HEK293T (cell line): Measurements from ENCODE around the gene MPL.
"Not testable (repeated sequence)": the region's sequence is repeated elsewhere in the genome, so short reads cannot be mapped to it uniquely, and the experiment has no call there.

Source experiments
- CTCF ChIA-PET: fragments of 350-600 bp; formaldehyde crosslinking; extraction: SDS; loops from one replicate; lab custom pipeline; 2021; ENCODE audit warnings: antibody characterized with exemption, inconsistent platforms; lab: Yijun Ruan, JAX
- POLR2A ChIA-PET: fragments of 350-600 bp; formaldehyde crosslinking; extraction: SDS; loops from one replicate; lab custom pipeline; 2020; ENCODE audit warnings: antibody characterized with exemption, inconsistent platforms; lab: Yijun Ruan, JAX
- DNase-seq: peaks from one replicate; pipeline ENCODE4 v3.0.0; 2012; ENCODE audit warnings: mixed read lengths; ENCODE audit errors: extremely low spot score
- ARNT ChIP-seq: fragments of 450-650 bp; IDR thresholded peaks from 2 replicates; pipeline ENCODE4 v1.6.1; 2017; ENCODE audit warnings: mild to moderate bottlenecking
- BHLHE40 ChIP-seq: fragments of 450-650 bp; IDR thresholded peaks from 2 replicates; pipeline ENCODE4 v1.6.1; 2016; ENCODE audit warnings: mild to moderate bottlenecking, moderate library complexity, borderline replicate concordance
- CTBP1 ChIP-seq: fragments of 450-650 bp; IDR thresholded peaks from 2 replicates; pipeline ENCODE4 v1.6.1; 2016; ENCODE audit warnings: borderline replicate concordance
- ELF4 ChIP-seq: fragments of 450-650 bp; IDR thresholded peaks from 2 replicates; pipeline ENCODE4 v1.6.1; 2017; ENCODE audit warnings: antibody characterized with exemption
- FOXA1 ChIP-seq: fragments of 450-650 bp; IDR thresholded peaks from 2 replicates; pipeline ENCODE4 v1.6.1; 2016; ENCODE audit warnings: mild to moderate bottlenecking
- FOXK2 ChIP-seq: fragments of 450-650 bp; IDR thresholded peaks from 2 replicates; pipeline ENCODE4 v1.6.1; 2016; ENCODE audit warnings: mild to moderate bottlenecking
- FOXM1 ChIP-seq: fragments of 450-650 bp; IDR thresholded peaks from 2 replicates; pipeline ENCODE4 v1.6.1; 2017; ENCODE audit warnings: mild to moderate bottlenecking, borderline replicate concordance
- HDGF ChIP-seq: fragments of 450-650 bp; IDR thresholded peaks from 2 replicates; pipeline ENCODE4 v1.6.1; 2017; ENCODE audit warnings: antibody characterized with exemption, borderline replicate concordance
- L3MBTL2 ChIP-seq: fragments of 450-650 bp; conservative IDR thresholded peaks from 2 replicates; pipeline ENCODE4 v1.6.1; 2016; ENCODE audit warnings: mild to moderate bottlenecking
- LEF1 ChIP-seq: fragments of 450-650 bp; IDR thresholded peaks from 2 replicates; pipeline ENCODE4 v1.6.1; 2017; ENCODE audit warnings: mild to moderate bottlenecking, borderline replicate concordance
- NFRKB ChIP-seq: fragments of 450-650 bp; IDR thresholded peaks from 2 replicates; pipeline ENCODE4 v1.6.1; 2016; ENCODE audit warnings: mild to moderate bottlenecking, moderate library complexity
- SP1 ChIP-seq: fragments of 450-650 bp; IDR thresholded peaks from 2 replicates; pipeline ENCODE4 v1.6.1; 2017
- SUZ12 ChIP-seq: fragments of 450-650 bp; IDR thresholded peaks from 2 replicates; pipeline ENCODE4 v1.6.1; 2016; ENCODE audit warnings: mild to moderate bottlenecking
- TARDBP ChIP-seq: fragments of 450-650 bp; IDR thresholded peaks from 2 replicates; pipeline ENCODE4 v1.6.1; 2016
- ZNF384 ChIP-seq: fragments of 450-650 bp; IDR thresholded peaks from 2 replicates; pipeline ENCODE4 v1.6.1; 2016
- TF ChIP-seq, protein P1 (sequence below): fragments of 450-650 bp; IDR thresholded peaks from 2 replicates; pipeline ENCODE4 v1.6.1; 2016

The MPL gene

DNA sequence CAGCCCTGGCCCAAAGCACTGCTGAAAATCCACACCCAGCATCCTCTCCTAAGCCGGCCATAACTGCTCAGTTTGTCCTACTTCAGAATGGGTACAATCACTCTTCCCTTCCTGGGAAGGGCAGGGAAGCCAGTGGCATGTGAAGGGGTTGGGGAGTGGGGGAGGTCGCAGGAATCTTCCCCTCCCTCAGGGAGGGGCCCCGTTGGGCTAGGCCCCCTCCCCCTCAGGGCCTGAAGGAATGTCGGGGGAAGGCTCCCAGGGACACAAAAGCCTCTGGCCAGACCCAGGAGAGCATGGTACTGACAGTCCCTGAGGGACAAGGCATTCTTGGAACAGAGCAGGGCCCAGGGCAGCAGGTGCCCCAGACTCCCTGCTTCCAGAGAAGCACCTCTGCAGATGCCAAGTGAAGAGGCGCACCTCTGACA, 29.0 kb downstream of the MPL start:
- TF ChIP-seq NFRKB (no peak), ARNT (no peak), FOXK2 (no peak), SP1 (no peak), ELF4 (no peak), CTBP1 (no peak), FOXA1 (no peak), BHLHE40 (no peak), FOXM1 (no peak), SUZ12 (no peak), L3MBTL2 (no peak), TARDBP (no peak), ZNF384 (no peak), LEF1 (no peak), HDGF (no peak)

DNA sequence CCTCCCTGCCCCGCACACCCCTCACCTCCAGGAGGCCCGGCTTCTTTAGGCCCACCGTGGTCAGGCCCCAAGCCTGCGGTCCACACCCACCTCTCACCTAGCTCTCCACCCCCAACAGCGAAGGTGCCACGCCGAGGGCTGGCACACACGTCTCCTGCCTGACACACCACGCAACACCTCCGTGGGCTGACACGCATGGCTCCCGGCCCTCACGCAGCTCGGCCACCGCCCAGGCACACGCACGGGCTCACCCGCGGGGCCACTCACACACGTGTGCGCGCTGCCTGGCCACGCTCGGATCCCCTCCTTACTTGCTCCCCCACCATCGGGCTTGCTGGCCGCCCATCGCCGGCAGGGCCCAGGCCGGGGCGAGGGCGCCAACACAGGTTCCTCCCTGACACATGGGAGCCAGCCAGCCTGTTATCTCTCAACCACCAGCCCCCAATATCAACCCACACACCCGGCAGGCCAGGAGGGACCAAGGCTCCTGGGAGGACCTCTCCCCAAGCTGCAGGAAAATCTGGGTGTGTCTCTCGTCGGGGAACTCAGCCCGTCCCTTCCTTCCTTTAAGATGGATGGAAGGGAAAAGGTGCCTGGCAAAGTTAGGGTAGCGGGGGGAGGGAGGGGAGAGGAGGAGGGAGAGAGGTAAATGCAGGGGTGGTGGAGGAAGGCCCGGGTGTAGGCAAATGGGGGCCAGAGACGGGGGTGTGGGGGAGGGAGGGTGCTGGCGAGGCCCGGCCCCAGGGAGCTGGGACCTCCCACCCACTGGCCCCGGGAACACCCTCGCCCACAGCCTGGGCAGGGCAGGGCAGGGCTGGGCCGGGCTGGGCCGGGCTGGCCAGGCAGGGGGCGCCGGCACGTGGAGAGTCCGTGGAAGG, 29.6 kb downstream of the MPL start:
- CTCF ChIA-PET, result interaction anchor here (1.5 kb wide), 1 partner anchor 9 kb away, joined by 8 read pairs; the partner anchor contains the start of gene CDC20
- DNase-seq, result no peak

More for the DNA sequence above, 29.0 kb downstream of the MPL start:
- ChIA-PET CTCF (no interaction called here), POLR2A (interaction anchor here (4.3 kb wide), 1 partner anchor 9 kb away, joined by 41 read pairs; the partner anchor contains the start of gene CDC20)
- DNase-seq, result no peak

DNA sequence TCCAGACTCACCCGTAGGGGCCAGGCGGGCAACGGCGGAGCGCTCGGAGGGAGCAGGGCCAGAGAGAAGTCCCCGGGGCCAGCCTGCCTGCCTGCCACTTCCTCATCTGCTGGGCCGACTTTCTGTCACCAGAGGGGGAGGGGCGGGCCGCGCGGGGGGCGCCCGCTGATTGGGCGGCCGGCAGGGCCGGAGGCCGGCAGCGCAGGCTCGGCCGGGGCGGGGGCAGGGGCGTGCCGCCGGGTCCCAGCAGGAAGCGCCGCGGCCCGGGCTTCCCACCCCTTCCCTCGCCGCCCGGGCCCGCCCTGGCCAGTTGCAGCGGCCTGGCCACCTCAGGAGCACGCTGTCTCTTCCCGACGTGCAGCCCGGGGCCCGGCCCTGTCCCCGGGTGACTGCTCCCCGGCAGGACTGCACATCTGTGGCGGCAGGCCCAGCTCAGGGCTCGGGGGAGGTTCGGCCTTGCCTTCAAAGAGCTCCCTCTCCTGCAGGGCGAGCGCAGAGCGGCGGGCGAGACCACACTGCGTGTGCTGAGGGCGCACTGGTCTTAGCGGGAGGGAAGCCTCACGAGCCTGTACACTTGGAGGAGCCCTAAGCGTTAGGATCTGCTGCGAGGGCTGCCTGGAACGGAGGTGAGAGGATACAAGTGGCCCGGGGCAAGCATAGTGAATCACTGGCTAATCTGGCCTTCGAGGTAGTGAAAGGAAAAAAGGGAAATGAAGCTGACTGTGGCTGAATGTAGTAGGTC, 30.5 kb downstream of the MPL start, which contains the start of gene ELOVL1:
TSS of gene ELOVL1 (minus strand) at position 108 of the 742 bp plus-strand sequence. CDS start 2,402 bp downstream, outside the sequence.
- POLR2A ChIA-PET, result interaction anchor here (0.6 to 4.3 kb wide), 7 partner anchors 10 to 22 kb away, joined by 3 to 41 read pairs (median 4); partner anchors contain the start of genes CDC20, MED8 and SZT2
- TF ChIP-seq LEF1 (no peak), L3MBTL2 (peak; percentile 93), ELF4 (no peak)
- peak; percentile 89 for DNase-seq
- CTCF ChIA-PET, result interaction anchor here (1.5 kb wide), 1 partner anchor 10 kb away, joined by 8 read pairs; the partner anchor contains the start of gene CDC20

More for the DNA sequence above, 29.6 kb downstream of the MPL start:
- POLR2A ChIA-PET, result interaction anchor here (0.6 to 4.3 kb wide), 4 partner anchors 9 to 23 kb away, joined by 3 to 41 read pairs (median 8); partner anchors contain the start of genes CDC20, MED8 and SZT2
- no peak for TF ChIP-seq FOXK2
- TF ChIP-seq BHLHE40, result no peak
- TF ChIP-seq FOXM1, result no peak
- TF ChIP-seq SP1, result no peak
- no peak for TF ChIP-seq FOXA1
- no peak for TF ChIP-seq ELF4
- TF ChIP-seq HDGF, result no peak
- no peak for TF ChIP-seq CTBP1
- TF ChIP-seq TARDBP, result no peak
- TF ChIP-seq SUZ12, result no peak

DNA sequence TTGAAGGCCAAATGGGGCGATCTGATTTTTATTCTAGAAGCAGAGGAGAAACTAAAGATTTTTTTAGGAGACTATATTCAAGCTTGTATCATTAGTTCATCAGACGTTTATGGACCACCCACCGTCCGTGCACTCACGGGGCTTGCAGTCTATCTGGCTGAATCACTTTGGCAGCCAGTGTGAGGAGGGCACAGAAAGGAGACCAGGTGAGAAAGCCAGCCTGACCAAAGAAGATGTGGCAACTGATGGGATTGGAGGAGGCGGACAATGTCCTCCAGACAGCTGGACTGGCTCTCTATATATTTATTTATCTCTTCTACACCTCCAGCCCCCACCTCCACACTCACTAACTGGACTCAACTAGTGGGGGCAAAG, 31.0 kb downstream of the MPL start:
- CTCF ChIA-PET, result interaction anchor here (1.5 kb wide), 1 partner anchor 10 kb away, joined by 8 read pairs; the partner anchor contains the start of gene CDC20
- no peak for TF ChIP-seq BHLHE40
- no peak for TF ChIP-seq HDGF
- no peak for TF ChIP-seq FOXM1
- no peak for TF ChIP-seq SP1
- TF ChIP-seq ELF4, result no peak
- TF ChIP-seq TARDBP, result no peak
- TF ChIP-seq ZNF384, result no peak
- TF ChIP-seq LEF1, result no peak
- no peak for TF ChIP-seq ARNT
- TF ChIP-seq FOXK2, result no peak
- no peak for TF ChIP-seq SUZ12
- no peak for TF ChIP-seq NFRKB
- TF ChIP-seq L3MBTL2, result no peak
- no peak for TF ChIP-seq FOXA1
- TF ChIP-seq, protein P1, sequence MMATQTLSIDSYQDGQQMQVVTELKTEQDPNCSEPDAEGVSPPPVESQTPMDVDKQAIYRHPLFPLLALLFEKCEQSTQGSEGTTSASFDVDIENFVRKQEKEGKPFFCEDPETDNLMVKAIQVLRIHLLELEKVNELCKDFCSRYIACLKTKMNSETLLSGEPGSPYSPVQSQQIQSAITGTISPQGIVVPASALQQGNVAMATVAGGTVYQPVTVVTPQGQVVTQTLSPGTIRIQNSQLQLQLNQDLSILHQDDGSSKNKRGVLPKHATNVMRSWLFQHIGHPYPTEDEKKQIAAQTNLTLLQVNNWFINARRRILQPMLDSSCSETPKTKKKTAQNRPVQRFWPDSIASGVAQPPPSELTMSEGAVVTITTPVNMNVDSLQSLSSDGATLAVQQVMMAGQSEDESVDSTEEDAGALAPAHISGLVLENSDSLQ, result no peak
- no peak for TF ChIP-seq CTBP1
- no peak for DNase-seq
- POLR2A ChIA-PET, result interaction anchor here (0.8 to 4.3 kb wide), 6 partner anchors 10 to 21 kb away, joined by 3 to 41 read pairs (median 5); partner anchors contain the start of genes CDC20, MED8 and SZT2

DNA sequence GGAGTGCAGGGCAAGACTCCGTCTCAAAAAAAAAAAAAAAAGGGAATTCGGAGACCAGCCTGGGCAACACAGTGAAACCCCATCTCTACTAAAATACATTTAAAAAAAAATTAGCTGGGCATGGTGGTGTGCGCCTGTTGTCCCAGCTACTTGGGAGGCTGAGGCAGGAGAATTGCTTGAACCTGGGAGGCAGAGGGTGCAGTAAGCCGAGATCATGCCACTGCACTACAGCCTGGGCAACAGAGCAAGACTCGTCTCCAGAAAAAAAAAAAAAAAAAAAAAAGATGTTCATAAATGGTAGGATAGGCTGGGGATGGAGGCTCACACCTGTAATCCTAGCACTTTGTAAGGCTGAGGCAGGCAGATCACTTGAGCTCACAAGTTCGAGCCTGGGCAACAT, 32.2 kb downstream of the MPL start:
- POLR2A ChIA-PET, result interaction anchor here (0.8 to 4.3 kb wide), 3 partner anchors 12 to 20 kb away, joined by 3 to 41 read pairs (median 6); partner anchors contain the start of genes CDC20, MED8 and SZT2
- CTCF ChIA-PET, DNase-seq: not testable (repeated sequence)

DNA sequence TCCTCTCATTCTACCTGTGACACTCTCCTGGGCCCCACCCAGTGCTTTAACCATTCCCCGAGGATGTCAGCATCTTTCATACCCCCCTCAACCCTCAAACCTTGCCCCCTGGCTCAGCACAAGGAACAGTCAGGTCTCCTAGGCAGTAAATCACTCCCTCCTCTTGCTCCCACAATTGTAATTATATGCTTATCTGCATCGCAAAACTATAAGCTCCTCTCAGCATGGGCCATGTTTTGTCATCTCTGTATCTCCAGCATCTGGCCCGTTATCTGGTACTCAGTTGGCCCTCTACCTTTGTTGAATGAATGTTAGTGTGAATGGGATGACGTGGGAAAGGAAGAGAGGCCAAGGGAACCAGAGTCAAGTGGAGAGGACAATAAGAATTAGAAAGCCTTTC, 32.9 kb downstream of the MPL start:
- POLR2A ChIA-PET, result interaction anchor here (1.5 to 4.3 kb wide), 2 partner anchors 13 to 19 kb away, joined by 6 to 41 read pairs; partner anchors contain the start of genes CDC20, MED8 and SZT2
- TF ChIP-seq ARNT (no peak), FOXA1 (no peak), HDGF (no peak), ZNF384 (no peak), TARDBP (no peak), NFRKB (no peak), BHLHE40 (no peak), ELF4 (no peak), L3MBTL2 (no peak), SUZ12 (no peak), FOXM1 (no peak), CTBP1 (no peak)
- CTCF ChIA-PET, result interaction anchor here (0.7 kb wide), 1 partner anchor 10 kb away, joined by 3 read pairs; no protein-coding TSS in a partner anchor
- DNase-seq, result no peak
